BLaER1 treated with 17β-estradiol and CSF1 and Interleukin-3, amounts not matched to agents 10 nM and 100 nM (cell line): Measurements from ENCODE around the gene SCFD2.

ENCODE experiments used
- H3K27ac ChIP-seq, 11 experiments: shearing (Covaris generic); formaldehyde crosslinking; 2 replicates each; pipeline ENCODE4 v1.8.1; 2022
- H3K27me3 ChIP-seq, 11 experiments: shearing (Covaris generic); formaldehyde crosslinking; 2 replicates each; pipeline ENCODE4 v1.8.1; 2022
- H3K36me3 ChIP-seq, 11 experiments: shearing (Covaris generic); formaldehyde crosslinking; 2 replicates each; pipeline ENCODE4 v1.8.1; 2022
- H3K4me1 ChIP-seq, 10 experiments: shearing (Covaris generic); formaldehyde crosslinking; 2 replicates each; pipeline ENCODE4 v1.8.1; 2022
- H3K4me2 ChIP-seq, 11 experiments: shearing (Covaris generic); formaldehyde crosslinking; 2 replicates each; pipeline ENCODE4 v1.8.1; 2022
- H3K4me3 ChIP-seq, 10 experiments: shearing (Covaris generic); formaldehyde crosslinking; 2 replicates each; pipeline ENCODE4 v1.8.1; 2022
- H3K9ac ChIP-seq, 11 experiments: shearing (Covaris generic); formaldehyde crosslinking; 2 replicates each; pipeline ENCODE4 v1.8.1; 2022
- H3K9me3 ChIP-seq, 11 experiments: shearing (Covaris generic); formaldehyde crosslinking; replicated peaks in 1 of 11; 2 replicates each; pipeline ENCODE4 v1.8.1; 2022
- H4K20me1 ChIP-seq, 11 experiments: shearing (Covaris generic); formaldehyde crosslinking; 2 replicates each; pipeline ENCODE4 v1.8.1; 2022
- Cebpa-rat ChIP-seq, 11 experiments: shearing (Covaris generic); IDR thresholded peaks; 2 replicates each; pipeline ENCODE4 v1.8.1; 2022

SCFD2 gene

DNA sequence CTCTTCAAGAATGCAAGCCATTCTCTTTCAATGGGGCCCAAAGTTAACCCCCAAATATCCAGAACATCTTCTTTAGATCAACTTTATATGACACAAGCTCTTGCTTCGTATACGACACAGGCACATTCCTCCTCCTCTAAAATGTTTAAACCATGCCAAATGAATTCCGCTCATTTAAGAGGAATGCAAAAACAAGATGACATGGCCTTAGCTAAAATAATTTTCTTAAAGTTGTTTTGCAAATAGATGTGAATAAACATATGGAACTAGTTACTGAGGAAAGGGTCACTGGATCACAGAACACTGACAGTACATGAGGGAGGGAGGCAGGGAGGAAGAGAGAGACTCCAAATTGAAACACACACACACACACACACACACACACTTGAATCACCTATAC, 406.3 kb downstream of the SCFD2 start:
- no peak for TF ChIP-seq Cebpa-rat (IDR thresholded peaks at IDR 0.05)
- no peaks in the 10 kb centered on the region for H3K9me3 ChIP-seq
- H3K4me3 ChIP-seq = no peak overlapping the region
- no peaks in the 10 kb centered on the region for H4K20me1 ChIP-seq
- peaks cover 0 to 10% (median 0%) of the 10 kb centered on the region in 10 experiments; a peak in 2 of 20 replicates for H3K4me1 ChIP-seq
- H3K9ac ChIP-seq = no peak overlapping the region
- H3K36me3 ChIP-seq = no peaks in the 10 kb centered on the region; a peak in 1 of 22 replicates
- H3K4me2 ChIP-seq = no peak overlapping the region
- no peak overlapping the region for H3K27ac ChIP-seq
- H3K27me3 ChIP-seq = no peaks in the 10 kb centered on the region

DNA sequence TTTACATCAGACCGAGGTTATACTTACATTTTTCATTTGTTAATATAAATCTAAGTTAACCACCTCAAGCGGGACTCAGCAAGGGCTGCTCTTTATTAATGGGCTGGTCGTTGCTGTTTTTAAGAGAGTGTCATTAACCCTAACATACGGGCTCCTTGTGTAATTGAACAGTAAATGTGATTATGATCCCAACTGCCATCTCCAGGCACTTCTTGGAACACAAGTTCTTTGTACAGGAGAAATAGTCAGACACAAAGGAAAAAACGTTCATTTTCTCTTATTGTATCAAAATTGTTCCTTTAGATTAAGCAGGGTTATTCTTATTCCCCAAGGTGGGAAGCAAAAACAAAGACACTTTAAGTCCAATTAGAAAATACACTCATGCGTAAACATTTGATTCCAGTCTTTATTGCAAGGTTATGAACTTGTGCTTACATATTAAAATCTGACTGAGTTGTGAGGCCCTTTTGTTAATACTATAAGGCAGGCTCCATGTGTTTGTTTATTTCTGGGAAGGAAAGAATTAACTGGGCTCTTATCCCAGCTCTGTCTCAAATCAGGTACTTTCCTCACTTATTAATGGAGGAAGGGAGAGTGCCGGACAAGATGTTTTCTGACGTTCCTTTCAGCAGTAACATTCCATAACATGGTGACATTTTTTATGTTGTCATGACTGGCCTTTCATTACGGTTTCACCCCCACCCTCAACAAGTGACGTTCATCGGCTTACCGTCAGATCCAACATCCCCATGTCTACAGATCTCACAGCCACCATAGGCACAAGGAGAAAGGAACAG, 407.8 kb downstream of the SCFD2 start:
- no peak overlapping the region for H3K4me3 ChIP-seq
- no peaks in the 10 kb centered on the region for H3K27me3 ChIP-seq
- TF ChIP-seq Cebpa-rat (IDR thresholded peaks at IDR 0.05) = no peak
- H3K4me2 ChIP-seq = peak overlapping the region in 1 of 11 experiments; percentile 20; a peak in 1 of 22 replicates
- H3K9ac ChIP-seq = no peak overlapping the region
- no peaks in the 10 kb centered on the region for H3K9me3 ChIP-seq
- H3K27ac ChIP-seq = no peak overlapping the region
- H3K36me3 ChIP-seq = no peaks in the 10 kb centered on the region; a peak in 1 of 22 replicates
- peaks cover 0 to 10% (median 0%) of the 10 kb centered on the region in 10 experiments; a peak in 2 of 20 replicates for H3K4me1 ChIP-seq
- H4K20me1 ChIP-seq = no peaks in the 10 kb centered on the region

DNA sequence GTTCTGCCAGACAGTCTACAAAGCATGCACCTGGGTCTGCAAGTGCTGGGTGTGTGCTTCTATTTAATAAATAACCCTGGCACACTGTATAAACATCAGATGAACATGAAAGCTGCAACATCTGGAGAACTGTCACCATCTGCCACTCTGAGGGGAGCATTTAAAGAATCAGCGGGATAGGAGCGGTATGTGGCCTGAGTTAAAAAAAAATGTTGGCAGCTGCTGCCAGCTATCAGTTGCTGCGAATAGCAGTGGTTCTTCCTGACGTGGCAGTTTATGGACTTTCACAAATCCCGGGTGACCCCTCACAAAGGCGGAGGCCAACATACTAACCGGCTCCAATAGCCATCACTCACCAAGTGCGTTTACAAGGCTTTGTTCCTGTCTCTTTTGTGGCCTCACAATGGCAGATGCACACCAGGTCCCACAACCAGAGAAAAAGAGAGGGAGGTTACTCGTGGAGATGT, 408.6 kb downstream of the SCFD2 start:
- no peak overlapping the region for H3K4me3 ChIP-seq
- H3K9ac ChIP-seq = no peak overlapping the region
- H3K27me3 ChIP-seq = no peaks in the 10 kb centered on the region
- TF ChIP-seq Cebpa-rat (IDR thresholded peaks at IDR 0.05) = no peak
- H3K4me2 ChIP-seq = peak overlapping the region in 5 of 11 experiments; percentile 2 to 20 (median 9); a peak in 4 of 22 replicates
- no peaks in the 10 kb centered on the region for H4K20me1 ChIP-seq
- no peaks in the 10 kb centered on the region; a peak in 1 of 22 replicates for H3K36me3 ChIP-seq
- peaks cover 0 to 10% (median 0%) of the 10 kb centered on the region in 10 experiments; a peak in 2 of 20 replicates for H3K4me1 ChIP-seq
- no peak overlapping the region for H3K27ac ChIP-seq
- no peaks in the 10 kb centered on the region for H3K9me3 ChIP-seq

DNA sequence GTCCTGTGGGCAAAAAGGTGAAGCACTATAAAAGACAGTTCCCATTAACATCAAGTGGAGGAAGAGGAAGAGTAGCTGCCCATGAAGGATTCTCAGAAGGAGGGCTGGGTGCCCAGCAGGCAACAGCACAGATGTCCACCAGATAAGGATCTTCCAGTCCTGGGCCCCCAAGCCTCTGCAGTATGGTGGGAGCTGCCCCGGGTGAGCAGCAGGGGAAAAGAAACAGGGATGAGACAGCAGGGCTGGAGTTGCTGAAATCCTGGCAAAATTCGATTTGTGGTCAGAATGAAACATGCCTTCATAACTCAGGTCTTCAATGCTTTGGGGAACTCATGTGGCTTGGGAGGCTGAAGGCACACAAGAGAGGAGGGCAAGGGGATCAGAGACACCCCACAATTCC, 409.2 kb downstream of the SCFD2 start:
- Histone ChIP-seq H3K9ac (no peak overlapping the region), H3K4me3 (no peak overlapping the region), H3K36me3 (no peaks in the 10 kb centered on the region; a peak in 1 of 22 replicates), H3K4me2 (peak overlapping the region in 3 of 11 experiments; percentile 2 to 20 (median 3); a peak in 2 of 22 replicates), H3K27ac (no peak overlapping the region), H4K20me1 (no peaks in the 10 kb centered on the region), H3K27me3 (no peaks in the 10 kb centered on the region), H3K9me3 (no peaks in the 10 kb centered on the region), H3K4me1 (peaks cover 0 to 10% (median 0%) of the 10 kb centered on the region in 10 experiments; a peak in 2 of 20 replicates)
- no peak for TF ChIP-seq Cebpa-rat (IDR thresholded peaks at IDR 0.05)

DNA sequence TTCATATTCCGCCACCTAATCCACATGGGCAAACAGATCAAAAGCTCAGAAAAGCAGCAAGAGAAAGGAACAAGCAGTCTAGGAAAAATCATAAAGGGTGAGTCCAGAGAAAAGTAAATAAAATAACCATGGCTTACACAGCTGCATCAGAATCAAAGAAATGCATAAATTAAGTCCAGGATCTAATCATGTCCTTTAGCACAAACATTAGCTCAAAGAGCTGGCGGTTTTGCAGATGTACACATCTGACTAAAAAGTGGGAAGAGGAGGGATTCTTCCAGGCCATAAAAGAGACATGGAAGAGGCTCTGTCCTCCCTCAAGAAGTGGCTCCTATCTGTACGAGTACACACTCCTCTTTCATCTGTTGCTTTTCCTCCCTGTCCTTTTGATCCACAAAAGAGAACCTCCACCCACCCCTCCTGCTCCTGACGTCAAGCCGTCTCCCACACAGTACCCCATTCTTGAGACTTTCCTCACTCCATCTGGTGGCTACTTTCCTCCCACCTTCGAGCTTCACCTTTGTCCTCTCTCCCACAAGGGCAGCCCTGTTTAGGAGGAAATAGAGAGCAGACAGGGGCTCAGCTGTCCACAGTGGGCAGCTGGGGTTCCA, 411.2 kb downstream of the SCFD2 start:
- H3K36me3 ChIP-seq = peaks cover 0 to 3% (median 0%) of the 10 kb centered on the region in 11 experiments; a peak in 2 of 22 replicates
- TF ChIP-seq Cebpa-rat (IDR thresholded peaks at IDR 0.05) = no peak

DNA sequence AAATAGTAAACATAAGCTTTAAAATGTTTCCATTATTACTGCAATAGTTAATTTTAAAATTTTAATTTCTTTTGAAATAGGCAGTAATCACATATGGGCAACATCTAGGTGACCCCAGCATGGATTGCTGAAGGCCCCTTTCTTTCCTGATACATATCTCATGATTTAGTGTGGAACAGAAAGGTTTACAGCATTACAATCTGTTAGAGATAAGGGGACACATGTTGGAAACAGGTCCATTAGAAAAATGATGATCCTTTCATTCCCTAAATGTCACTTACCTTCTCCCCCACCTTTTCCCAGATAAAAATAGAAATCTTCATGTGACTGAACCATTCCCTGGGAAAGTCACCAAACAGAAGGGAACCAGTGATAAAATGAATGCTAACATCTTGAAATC, 413.3 kb downstream of the SCFD2 start:
- Histone ChIP-seq H3K9ac (no peak overlapping the region), H3K27me3 (no peaks in the 10 kb centered on the region), H3K4me3 (no peak overlapping the region), H3K36me3 (peaks cover 0 to 3% (median 0%) of the 10 kb centered on the region in 11 experiments; a peak in 2 of 22 replicates), H3K9me3 (no peaks in the 10 kb centered on the region), H4K20me1 (no peaks in the 10 kb centered on the region), H3K4me2 (no peak overlapping the region), H3K4me1 (peaks cover 0 to 9% (median 0%) of the 10 kb centered on the region in 10 experiments; a peak in 2 of 20 replicates), H3K27ac (no peak overlapping the region)
- TF ChIP-seq Cebpa-rat (IDR thresholded peaks at IDR 0.05) = no peak

More for the DNA sequence above, 411.2 kb downstream of the SCFD2 start:
- Histone ChIP-seq H3K27ac (no peak overlapping the region), H3K9ac (no peak overlapping the region), H3K4me1 (peaks cover 0 to 10% (median 0%) of the 10 kb centered on the region in 10 experiments; a peak in 2 of 20 replicates), H3K9me3 (no peaks in the 10 kb centered on the region), H3K4me2 (no peak overlapping the region), H3K4me3 (no peak overlapping the region), H4K20me1 (no peaks in the 10 kb centered on the region), H3K27me3 (no peaks in the 10 kb centered on the region)

DNA sequence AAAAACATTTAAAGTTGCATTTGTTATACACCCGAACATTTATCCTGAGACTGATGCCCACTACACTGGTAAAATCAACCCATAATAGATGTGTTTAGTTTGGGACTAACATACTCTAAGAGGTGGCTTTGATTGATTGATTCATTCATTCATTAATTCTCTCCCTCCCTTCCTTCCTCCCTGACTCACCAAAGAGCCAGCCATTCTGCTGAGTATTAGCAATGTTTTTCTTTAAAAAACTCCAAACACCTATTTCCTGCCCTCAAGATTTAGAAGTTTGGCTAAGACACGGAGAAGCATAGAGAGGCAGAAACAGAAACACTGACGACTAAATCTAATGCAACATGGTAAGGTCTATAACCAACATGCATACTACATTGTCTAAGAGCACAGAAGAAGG, 414.8 kb downstream of the SCFD2 start:
- Histone ChIP-seq H3K27ac (no peak overlapping the region), H3K4me3 (no peak overlapping the region), H3K4me1 (no peaks in the 10 kb centered on the region), H4K20me1 (no peaks in the 10 kb centered on the region), H3K9me3 (no peaks in the 10 kb centered on the region), H3K4me2 (no peak overlapping the region), H3K27me3 (no peaks in the 10 kb centered on the region), H3K9ac (no peak overlapping the region), H3K36me3 (peaks cover 0 to 3% (median 0%) of the 10 kb centered on the region in 11 experiments; a peak in 2 of 22 replicates)
- TF ChIP-seq Cebpa-rat (IDR thresholded peaks at IDR 0.05) = no peak

DNA sequence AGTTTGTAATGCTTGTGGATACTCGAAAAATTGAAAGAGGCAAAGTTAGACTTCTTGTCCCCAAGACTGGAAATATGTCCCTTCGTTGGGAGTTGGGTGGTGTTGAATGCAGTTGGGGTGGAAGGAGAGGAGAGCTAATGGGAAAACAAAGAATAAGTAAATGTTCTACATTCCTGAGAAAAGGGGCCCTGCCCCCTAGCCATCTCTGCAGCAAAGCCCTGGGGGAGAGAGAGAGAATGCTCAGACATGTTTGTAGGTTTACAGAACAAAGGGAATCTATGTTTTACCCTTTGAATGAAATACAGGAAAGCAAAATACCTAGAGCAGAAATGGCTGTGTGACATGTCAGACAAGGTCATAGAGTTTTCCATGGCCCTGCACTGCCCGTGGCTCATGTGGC, 415.6 kb downstream of the SCFD2 start:
- no peaks in the 10 kb centered on the region for H4K20me1 ChIP-seq
- H3K9ac ChIP-seq = no peak overlapping the region
- H3K4me3 ChIP-seq = no peak overlapping the region
- no peaks in the 10 kb centered on the region for H3K9me3 ChIP-seq
- H3K4me1 ChIP-seq = no peaks in the 10 kb centered on the region
- H3K27me3 ChIP-seq = no peaks in the 10 kb centered on the region
- H3K36me3 ChIP-seq = peaks cover 0 to 3% (median 0%) of the 10 kb centered on the region in 11 experiments; a peak in 2 of 22 replicates
- TF ChIP-seq Cebpa-rat (IDR thresholded peaks at IDR 0.05) = no peak
- H3K4me2 ChIP-seq = no peak overlapping the region
- H3K27ac ChIP-seq = no peak overlapping the region

DNA sequence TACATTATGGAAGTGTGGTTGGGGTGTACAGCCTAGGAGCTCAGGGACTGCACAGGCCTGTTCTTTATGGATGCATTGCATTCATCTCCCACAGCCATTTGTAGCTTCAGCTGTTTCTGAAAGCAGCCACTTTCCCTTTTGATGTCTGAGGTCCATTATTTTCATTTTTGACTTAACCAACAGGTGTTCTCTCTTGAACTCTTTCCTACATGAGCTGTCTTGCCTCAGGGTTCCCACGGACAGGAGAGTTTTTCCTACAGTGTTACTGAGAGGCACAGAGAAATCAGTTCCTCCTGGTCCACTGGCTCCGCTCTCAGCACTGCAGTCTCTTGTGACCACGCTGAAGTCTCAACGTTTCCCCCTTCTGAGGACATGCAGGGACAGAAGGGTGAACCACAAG, 416.5 kb downstream of the SCFD2 start:
- Histone ChIP-seq H3K9me3 (no peaks in the 10 kb centered on the region), H3K4me3 (no peak overlapping the region)
- no peak for TF ChIP-seq Cebpa-rat (IDR thresholded peaks at IDR 0.05)

More for the DNA sequence above, 416.5 kb downstream of the SCFD2 start:
- no peaks in the 10 kb centered on the region for H3K27me3 ChIP-seq
- H4K20me1 ChIP-seq = no peaks in the 10 kb centered on the region
- no peak overlapping the region for H3K9ac ChIP-seq
- H3K4me1 ChIP-seq = no peaks in the 10 kb centered on the region
- H3K4me2 ChIP-seq = no peak overlapping the region
- peaks cover 0 to 3% (median 0%) of the 10 kb centered on the region in 11 experiments; a peak in 2 of 22 replicates for H3K36me3 ChIP-seq
- H3K27ac ChIP-seq = no peak overlapping the region
